GM21423 (cell line): ENCODE measurements around the gene PTGS1.

Experiments used
- ATAC-seq: cut with Tn5 transposase; IDR thresholded peaks from one replicate; pipeline ENCODE4 v1.9.1; 2021; ENCODE audit warnings: mild to moderate bottlenecking, moderate library complexity; ENCODE audit not compliant: unreplicated experiment

PTGS1 gene

DNA sequence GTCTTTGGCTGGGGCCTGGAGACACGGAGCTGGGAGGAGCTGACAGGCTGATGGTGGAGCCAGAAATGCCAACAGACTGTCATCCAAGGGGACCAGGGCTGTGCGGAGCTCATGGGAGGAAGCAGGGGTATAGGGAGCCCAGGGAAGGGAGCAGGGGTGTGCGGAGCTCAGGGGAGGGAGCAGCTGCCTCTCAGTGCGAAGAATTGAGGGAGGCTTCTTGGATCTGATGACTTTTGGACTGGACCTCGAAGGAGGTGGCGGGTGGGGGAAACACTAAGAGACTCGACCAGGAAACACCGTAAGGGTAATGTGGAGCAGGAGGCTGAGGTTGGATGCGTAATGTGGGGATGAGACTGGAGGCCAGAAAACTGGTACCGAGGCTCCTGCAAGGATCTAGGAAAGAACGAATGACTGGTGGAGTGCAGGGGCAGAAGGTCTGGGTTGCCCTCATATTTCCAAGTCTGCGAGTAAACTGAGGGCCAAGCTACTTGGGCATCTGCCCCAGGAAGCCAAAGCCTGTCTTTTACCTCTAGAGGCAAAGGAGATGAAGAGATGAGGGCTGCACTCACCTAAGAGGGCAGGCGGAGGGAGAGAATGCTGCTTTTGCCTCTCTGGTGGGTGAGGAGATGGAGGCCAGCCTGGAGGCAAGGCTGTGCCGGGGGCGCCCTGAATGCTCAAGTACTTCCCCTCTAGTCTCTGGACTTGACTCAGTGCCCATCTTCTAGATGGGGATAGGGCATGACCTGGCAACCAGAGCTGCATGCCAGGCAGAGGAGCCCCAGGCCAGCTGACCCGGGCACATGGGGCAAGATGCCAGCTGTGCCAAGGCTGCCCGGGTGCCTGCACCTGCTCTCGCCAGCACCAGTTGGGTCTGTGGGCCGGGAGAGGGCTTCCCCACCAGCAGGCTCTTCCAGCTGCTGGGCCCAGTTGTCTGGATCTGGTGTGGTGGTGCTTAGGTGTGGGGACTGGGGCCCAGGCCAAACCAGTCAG, 2.3 kb downstream of the PTGS1 start:
- no peak for ATAC-seq

DNA sequence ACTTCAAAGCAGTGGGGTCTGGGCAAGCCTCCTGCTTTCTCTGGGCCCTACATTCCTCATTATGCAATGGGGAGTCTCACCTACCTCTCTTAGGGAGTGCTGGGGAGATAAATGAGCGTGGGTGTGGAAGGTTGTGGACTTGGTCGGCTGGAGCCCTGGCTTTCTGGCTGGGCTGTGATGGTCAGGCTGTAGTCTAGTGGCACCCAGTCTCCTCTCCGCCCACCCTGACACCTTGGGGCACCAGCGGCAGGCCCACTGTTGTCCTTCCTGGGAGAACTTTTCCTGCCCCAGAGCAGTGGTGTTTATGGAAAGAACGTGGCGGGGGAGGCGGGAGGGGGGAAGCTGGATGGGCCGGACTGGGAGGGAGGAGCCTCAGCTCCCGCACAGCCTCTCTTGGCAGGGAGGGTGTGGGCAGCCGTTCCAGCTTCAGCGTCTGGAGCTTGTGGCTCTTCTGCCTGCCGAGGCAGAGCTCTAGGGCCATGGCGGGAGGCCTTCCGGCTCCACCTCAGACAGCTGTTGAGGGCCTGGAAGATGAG, 4.1 kb downstream of the PTGS1 start:
- no peak for ATAC-seq

DNA sequence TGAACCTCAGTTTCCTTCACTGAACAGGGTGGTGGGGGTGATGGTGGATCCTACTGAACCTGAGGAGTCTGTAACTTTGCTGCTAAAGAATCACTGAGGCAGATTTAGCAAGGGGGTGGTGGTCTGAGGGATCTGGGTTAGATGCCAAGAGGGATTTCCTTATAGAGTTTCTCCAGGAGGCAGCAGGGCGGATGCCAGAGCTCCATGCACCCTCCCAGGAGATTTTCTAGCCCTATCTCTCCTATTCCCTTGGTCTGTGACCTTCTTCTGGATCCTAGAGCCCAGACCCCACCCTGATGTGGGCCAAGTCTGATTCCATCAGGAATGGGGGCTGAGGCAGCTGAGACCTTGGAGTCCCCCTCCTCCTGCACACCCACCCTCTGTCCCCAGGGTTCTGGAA, 6.0 kb downstream of the PTGS1 start:
- no peak for ATAC-seq

DNA sequence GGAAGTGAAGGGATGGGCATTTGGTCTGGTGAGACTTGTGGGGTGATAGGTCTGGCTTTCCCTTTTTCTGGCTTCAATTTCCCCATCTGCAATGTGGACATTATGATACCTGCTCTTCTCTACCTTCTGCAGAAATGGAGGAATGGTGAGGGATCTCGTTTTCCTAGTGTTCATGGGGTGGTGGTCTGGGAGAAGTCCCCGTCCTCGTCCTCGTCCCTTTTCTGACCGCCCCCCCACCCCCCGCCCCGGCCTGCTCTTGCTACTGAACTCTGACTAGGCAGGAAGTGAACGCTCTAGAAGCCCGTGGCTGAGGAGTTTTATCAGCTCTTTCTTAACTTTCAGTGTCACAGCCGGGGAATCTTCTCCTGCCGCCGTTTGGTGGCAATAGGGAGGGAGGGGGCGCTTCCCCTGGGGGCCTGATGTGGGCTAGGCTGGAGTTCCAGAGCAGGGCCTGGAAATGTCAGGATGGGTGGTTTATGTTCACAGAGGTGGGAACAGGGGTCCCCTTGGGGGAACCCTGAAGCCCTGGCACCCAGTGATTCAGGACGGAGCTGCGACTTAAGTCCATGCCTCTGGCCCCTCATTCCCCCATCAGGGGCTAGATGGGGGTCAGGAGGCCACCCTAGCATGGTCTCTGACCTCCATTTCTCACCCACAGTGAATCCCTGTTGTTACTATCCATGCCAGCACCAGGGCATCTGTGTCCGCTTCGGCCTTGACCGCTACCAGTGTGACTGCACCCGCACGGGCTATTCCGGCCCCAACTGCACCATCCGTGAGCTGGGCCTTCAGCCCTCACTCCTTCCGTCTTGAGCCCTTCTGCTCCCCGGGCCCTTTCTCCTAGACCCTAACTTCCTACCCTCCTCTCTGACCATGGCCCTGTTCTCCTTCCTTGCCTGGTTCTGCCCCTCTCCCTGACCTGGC, 6.7 kb downstream of the PTGS1 start:
- no peak for ATAC-seq

GRCh38 chr9:122378236-122378635, 7.4 kb downstream of the PTGS1 start:
- ATAC-seq: no peak

DNA sequence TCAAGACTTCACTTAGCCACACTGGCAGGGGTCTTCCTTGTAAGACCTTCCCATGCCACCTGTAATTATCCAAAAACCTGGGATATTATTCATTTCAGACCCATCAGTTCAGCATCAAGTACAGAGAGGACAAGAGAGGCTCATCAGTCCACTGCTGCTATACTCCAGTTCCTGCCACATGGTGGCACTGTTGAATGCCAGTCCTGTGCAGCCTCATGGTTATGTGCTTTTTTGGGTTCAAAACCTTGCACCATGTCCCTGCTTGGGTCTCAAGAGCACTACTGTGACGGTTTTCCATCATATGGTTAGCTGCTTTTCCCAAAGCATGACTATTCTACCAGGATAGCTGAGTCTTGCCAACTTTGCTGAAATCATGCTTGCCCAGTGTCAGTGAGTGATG, 8.5 kb downstream of the PTGS1 start:
- ATAC-seq: no peak

DNA sequence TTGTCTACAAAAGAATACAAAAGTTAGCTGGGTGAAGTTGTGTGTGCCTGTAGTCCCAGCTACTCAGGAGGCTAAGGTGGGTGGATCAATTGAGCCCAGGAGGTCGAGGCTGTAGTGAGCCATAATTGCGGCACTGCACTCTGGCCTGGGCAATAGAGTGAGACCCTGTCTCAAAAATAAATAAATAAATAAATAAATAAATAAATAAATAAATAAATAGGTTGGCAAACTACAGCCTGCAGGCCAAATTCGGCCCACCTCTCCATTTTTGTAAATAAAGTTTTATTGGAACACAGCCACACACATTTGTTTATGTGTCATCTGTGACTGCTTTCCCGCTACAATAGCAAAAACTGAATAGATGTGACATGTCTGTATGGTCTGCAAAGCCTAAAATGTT, 9.5 kb downstream of the PTGS1 start:
- ATAC-seq: no peak

GRCh38 chr9:122381206-122381950, 10.6 kb downstream of the PTGS1 start:
- no peak for ATAC-seq

GRCh38 chr9:122382901-122383850, 12.4 kb downstream of the PTGS1 start:
- ATAC-seq: no peak

GRCh38 chr9:122383992-122384461, 13.2 kb downstream of the PTGS1 start:
- ATAC-seq: no peak

- no peak for ATAC-seq
Observed at GRCh38 chr9:122386311-122386872, 15.6 kb downstream of the PTGS1 start.

DNA sequence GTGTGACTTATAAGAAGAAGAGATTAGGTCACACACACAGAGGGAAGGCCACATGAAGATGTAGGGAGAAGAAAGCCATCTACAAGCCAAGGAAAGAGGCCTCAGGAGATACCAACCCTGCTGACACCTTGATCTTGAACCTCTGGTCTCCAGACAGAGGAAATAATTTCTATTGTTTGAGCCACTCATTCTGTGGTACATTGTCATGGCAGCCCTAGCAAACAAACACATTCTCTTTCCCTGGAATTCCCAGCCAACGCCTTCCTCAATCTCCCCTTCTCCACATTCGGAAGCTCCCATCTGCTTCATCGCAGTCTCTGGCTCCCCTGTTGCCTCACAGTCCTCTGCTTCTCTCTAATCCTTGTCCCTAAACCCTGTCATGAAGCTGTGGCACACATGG, 16.7 kb downstream of the PTGS1 start:
- ATAC-seq: no peak

DNA sequence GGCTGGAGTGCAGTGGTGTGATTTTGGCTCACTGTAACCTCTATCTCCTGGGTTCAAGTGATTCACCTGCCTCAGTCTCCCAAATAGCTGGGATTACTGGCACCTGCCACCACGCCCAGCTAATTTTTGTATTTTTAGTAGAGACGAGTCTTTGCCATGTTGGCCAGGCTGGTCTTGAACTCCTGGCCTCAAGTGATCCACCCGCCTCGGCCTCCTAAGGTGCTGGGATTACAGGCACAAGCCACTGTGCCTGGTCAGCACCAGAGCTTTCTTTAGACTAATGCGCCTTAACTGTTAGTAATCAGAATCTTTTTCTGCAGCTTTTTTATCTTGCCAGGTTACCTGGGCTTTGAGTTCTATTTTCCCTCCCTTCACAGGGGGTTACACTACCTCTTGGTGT, 18.4 kb downstream of the PTGS1 start:
- ATAC-seq: no peak

- ATAC-seq: peak; percentile 73
Observed at GRCh38 chr9:122389799-122390481, 19.1 kb downstream of the PTGS1 start.

DNA sequence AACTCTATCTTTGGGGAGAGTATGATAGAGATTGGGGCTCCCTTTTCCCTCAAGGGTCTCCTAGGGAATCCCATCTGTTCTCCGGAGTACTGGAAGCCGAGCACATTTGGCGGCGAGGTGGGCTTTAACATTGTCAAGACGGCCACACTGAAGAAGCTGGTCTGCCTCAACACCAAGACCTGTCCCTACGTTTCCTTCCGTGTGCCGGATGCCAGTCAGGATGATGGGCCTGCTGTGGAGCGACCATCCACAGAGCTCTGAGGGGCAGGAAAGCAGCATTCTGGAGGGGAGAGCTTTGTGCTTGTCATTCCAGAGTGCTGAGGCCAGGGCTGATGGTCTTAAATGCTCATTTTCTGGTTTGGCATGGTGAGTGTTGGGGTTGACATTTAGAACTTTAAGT, 21.5 kb downstream of the PTGS1 start:
- ATAC-seq: no peak

GRCh38 chr9:122392714-122393113, 21.9 kb downstream of the PTGS1 start:
- ATAC-seq: no peak

- no peak for ATAC-seq
Observed at GRCh38 chr9:122393284-122393983, 22.6 kb downstream of the PTGS1 start.
